Limb (tissue), 2 donors: ENCODE measurements around the gene UBE2U.

Experiments
- DNase-seq, 2 donors: peaks; one replicate each; pipeline ENCODE4 v3.0.0-alpha.2; 2016; ENCODE audit errors: extremely low spot score in 2 of 2

UBE2U gene

DNA sequence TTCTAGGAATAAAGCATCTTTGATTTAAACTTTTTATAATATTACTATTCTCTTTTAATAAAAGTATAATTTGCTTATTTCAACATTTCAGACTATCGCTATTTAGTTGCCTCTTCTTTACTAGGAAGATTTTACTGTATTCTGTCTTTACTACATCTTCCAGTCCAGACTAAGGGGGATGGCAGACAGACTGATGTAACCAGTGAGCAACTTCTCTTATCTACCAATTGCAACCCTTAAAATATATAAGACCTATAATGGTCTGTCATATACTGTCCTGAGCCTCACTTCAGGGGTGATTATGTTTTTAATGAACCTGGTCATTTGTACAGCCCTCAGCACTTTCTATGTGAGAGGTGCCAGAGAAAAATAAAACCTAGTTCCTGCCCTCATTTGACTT, 87.0 kb downstream of the UBE2U start:
- DNase-seq, result no peak

DNA sequence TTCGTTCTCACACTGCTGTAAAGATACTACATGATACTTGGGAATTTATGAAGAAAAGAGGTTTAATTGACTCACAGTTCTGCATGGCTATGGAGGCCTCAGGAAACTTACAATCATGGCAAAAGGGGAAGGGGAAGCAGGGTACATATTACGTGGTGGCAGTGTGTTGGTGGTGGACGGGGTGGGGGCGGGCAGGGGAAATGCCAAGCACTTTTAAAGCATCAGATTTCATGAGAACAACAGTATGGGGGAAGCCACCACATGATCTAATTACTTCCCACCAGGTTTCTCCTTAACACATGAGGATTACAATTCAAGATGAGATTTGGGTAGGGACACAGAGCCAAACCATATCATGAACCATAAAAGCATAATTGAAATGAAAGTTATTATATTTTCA, 88.5 kb downstream of the UBE2U start:
- no peak for DNase-seq

DNA sequence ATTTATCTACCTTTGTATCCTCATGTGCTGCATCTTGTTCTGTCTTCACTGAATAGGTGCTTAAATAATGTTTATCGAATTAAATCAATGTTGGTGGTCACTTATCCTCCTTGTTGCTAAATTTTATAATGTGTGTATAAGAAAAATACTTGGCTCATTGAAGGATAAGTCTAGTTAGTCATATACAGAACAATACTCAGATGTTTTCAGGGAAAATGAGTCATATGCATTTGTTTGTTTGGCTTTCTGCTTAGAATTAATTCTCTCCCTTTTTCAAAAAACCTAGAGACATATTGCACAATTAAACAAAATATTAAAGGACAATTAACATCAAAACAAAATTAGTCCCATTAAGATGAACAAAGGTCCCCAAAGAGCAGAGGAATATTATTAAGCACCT, 89.0 kb downstream of the UBE2U start:
- no peak for DNase-seq

DNA sequence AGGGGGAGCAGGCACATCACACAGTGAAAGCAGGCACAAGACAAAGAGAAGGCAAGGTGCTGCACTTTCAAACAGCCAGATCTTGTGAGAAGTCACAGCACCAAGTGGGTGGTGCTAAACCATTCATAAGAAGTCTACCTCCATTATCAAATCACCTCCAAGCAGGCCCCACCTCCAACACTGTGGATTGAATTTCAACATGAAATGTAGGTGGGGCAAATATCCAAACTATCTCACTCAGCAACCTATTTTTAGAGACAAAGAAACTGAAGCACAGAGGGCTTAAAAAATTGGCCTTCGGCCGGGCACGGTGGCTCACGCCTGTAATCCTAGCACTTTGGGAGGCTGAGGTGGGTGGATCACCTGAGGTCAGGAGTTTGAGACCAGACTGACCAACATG, 90.4 kb downstream of the UBE2U start:
- no peak for DNase-seq

DNA sequence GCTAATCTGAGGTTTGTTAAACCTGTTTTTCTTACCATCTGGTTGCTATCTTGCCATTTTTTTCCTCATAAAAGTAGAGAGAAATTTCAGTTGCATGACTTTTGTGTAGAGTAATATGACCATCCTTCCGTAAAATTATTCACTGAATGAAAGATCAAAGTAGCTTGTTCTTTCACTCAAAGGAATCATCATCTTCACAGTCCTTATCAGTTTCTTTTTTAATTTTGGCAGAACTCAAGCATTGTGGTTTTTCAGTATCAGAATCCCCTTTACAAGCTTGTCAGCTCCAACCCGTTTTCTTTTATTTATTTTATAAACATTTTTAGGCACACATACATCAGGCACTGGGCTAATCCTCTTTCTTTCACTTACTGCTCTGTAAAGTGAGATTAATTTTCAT, 91.7 kb downstream of the UBE2U start:
- DNase-seq, result no peak

DNA sequence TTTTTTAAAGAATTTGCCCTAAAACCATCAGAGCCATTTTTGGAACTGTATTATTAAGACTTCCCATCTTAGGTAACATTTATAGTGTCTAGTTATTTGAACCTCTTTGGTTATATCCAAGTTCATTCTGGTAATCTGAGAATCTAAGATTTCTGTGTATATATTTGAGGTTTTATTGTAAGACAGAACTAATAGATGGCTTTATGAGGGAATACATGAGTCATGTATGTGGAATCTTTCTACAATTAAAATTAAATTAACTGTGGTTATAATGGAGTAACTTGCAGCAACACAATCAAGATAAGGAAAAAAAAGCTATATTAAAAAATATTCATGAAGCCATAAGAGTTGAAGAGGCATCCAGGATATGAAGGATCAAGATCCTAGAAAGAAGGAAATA, 92.1 kb downstream of the UBE2U start:
- no peak for DNase-seq

DNA sequence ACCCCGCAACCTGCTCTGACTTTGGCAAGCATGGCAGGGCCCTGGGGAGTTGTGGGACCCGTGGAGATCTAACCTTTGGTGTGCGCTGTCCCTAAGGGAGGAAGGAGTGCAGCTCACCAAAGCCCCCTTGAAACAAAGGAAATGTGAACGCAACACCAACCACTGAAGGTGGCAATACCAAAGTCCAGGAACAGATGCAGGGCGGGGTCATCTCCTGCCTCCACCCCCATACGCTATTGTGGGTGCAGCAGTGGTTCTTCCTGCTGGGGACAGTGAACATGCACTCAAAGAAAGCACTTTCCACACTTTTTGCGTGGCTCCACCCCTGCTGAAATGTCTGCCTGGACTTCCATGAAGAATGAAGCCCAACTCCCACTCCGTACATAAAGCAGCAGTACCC, 93.0 kb downstream of the UBE2U start:
- no peak for DNase-seq

DNA sequence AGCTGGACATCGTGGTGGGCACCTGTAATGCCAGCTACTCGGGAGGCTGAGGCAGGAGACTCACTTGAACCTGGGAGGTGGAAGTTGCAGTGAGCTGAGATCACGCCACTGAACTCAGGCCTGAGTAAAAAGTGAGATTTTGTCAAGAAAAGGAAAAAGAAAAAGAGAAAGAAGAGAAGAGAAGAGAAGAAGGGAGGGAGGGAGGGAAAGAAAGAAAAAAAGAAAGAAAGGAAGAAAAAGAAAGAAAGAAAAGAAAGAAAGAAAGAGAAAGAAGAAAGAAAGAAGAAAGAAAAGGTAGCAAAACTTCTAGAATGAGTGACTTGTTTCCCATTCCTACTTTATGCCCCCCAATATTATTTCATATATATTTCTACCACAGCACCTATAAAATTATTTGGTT, 98.8 kb downstream of the UBE2U start:
- no peak for DNase-seq

DNA sequence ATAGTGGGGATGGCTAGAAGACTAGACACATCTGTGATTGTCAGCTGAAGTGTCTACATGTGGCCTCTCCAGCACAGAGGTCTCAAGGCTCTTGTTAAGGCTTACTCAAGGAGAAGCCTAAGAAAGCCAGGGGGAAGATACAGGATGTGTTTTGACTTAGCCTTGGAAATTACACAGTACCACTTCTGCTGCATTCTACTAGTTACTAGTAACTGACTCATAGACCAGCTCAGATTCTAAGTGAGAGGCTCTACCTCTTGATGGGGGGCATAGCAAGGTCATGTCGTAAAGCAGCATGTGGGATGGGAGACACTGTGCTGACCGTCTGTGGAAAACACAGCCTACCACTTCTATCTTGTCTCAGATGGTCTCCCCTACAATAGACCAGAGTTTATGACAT, 99.5 kb downstream of the UBE2U start:
- no peak for DNase-seq

DNA sequence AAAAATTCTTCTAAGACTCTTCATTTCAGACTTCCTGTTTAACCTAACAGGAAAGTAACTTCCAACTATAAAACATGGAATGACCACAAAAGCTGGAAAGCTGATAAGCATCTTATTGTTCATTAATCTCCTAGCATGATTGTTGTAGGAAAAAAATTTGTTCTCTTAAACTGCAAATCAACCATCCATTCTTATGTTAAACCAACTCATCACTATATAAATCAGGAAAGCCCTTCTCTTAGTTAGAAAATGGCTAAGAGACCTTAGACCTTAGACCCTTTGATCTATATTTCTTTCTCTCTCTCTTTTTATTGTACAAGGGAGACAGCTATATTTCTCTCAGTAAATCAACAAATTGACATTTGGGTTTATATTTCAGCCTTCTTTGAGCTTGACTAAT, 101.4 kb downstream of the UBE2U start:
- no peak for DNase-seq

DNA sequence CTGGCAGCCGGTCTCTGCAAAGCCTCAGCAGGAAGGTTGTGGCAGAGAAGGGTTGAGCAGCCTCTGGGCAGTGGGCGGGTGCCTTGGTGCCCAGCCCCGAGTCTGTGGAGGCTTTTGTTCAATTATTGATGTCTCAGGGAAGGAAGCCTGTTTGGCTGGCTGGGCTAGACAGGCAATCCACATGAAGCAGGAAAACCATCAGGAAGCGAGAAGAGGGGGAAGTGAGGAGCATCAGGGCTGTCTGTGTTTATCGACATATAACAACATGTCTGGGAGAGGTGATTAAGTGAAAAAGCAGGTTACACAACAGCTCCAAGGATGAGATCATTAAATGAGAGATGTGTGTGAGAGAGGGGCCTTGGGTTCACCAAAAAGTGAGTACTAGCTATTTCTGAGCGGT, 105.4 kb downstream of the UBE2U start:
- no peak for DNase-seq

DNA sequence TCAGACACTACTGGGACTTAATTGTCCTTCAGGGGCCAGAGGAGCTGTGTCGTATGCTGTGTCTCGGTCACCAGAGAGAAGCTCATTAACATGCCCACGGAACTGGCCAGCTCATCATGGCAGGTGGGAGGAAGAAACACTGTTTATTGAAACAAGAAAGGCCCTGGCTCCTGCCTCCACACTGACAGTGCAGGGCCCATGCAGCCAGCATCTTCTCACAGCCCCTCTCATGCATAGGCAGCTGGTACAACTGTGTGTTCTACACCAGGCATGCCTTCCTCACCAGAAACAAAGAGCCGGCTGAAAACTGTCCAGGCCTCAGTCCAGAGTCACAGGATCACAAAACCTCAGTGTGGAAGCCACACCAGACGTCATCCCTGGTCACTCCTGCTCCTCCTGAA, 106.0 kb downstream of the UBE2U start:
- no peak for DNase-seq

DNA sequence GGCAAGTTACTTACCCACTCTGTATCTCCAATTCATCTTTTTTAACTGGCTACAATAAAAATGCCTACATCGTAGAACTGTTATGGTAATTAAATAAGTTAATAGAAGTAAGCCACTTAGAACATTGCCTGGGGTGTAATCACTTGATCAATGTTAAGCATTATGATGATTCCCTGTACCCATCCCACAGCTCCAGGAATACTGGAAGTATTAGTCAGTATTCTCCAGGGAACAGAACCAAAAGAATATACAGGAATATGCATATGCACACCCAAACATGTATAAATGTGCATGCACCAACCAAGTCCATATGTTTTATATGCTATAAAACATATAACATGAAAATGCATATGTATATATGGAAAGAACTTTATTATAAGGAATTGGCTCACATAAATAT, 107.3 kb downstream of the UBE2U start:
- DNase-seq, result no peak

DNA sequence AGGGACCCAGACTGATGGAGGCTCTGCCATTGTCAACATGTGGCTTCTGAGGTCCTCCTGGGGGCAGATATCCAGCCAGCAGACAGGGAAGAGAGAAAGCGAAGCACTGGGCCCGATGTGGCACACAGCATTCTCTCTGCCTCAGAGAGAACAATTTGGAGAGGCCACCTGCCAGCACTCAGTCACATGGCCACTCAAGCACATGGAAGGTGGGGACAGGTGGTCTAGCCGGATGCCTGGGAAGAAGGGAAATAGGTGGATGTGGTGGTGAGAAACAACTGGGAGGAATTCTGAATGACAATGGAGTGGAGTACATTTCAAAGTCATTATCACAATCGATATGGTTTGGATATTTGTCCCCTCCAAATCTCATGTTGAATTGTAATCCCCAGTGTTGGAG, 109.0 kb downstream of the UBE2U start:
- no peak for DNase-seq

DNA sequence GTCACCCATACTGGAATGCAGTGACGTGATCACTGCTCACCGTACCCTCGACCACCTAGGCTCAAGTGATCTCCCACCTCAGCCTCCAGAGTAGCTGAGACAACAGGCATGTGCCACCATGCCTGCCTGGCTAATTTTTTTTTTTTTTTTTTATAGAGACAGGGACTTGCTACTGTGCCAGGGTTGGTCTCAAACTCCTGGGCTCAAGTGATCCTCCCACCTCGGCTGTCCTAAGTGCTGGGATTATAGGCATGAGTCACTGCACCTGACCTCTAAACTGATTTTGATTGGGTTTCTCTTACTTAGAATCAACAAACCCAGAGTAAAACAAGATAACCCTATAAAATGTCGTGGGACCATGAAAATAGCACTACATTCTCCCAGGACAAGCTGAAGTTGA, 112.0 kb downstream of the UBE2U start:
- no peak for DNase-seq
